Islet precursor cell (in vitro differentiated cells): ENCODE results near the gene RANBP9.

Experiments used
- DNase-seq: peaks from one replicate; pipeline ENCODE4 v3.0.0-alpha.2; 2018

RANBP9 gene

DNA sequence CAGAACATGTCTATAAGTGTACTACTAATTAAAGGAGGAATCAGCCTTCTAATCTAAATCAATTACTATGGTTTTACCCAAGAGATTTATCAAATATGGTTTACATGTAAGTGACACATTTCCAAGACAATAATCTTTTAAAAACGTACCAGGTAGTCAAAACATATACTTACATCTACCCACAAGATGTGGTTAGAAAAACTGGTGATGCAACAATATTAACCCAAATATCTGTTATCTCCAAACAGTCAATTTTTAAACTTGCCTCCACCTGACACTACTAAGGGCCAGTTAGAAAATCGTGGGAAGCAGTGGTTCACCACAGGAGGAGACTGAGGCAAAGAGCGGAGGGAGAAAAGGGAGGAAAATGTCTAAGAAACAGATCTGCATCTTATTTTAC, 68.5 kb downstream of the RANBP9 start:
- DNase-seq: no peak

DNA sequence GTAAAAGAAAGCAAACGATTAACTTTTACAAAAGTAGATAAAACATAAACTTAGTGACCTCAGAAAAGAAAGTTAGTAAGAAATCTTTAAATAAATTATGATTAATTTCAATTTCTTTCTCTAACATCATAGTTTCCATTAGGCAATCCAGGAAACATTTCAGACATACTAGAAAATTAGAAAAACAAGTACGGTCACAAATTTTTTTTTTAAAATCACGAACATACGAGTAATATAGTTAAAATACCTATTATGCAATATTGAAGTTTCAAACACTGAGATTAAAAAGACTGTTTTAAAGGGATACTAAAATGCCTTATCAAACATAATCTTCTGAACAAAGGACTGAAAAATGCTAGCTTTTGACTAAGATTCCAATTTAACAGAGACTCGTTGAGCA, 70.3 kb downstream of the RANBP9 start:
- DNase-seq: no peak

DNA sequence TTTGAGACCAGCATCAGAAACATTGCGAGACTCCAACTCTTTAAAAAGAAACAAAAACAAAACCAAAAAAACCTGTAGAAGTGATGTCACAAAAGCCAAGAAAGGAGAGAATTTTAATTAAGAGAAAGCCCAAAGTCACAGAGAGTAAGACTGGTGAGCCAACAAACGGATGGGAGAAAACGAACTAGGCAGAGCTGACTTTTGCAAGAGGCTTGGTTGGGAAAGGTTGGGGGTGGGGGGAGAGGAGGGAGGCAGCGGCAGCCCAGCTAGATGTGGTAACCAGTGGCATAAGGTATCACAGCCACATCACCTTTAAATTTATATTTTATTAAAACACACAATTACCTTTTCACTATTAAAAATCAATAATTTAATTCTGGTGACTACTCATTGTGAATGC, 73.0 kb downstream of the RANBP9 start:
- DNase-seq: no peak

GRCh38 chr6:13638014-13638413, 73.6 kb downstream of the RANBP9 start:
- DNase-seq: no peak

GRCh38 chr6:13635948-13636658, 75.5 kb downstream of the RANBP9 start:
- DNase-seq: no peak

DNA sequence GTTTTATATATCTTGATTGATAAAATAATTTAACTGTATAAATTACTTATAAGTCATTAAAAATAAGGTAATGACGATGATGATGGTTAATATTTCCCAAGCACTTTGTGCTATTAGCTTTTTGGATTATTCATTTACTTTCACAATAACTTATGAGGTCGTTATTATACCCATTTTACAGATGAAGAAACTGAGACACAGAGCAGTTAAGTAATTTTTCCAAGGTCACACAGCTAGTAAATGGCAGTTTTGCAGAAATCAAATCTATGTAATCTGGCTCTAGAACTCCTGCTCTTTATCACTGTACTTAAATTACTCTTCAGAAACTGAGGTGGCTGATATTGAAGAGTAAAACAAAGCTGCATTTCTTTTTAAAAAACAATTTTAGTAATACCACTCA, 78.3 kb downstream of the RANBP9 start:
- DNase-seq: no peak

DNA sequence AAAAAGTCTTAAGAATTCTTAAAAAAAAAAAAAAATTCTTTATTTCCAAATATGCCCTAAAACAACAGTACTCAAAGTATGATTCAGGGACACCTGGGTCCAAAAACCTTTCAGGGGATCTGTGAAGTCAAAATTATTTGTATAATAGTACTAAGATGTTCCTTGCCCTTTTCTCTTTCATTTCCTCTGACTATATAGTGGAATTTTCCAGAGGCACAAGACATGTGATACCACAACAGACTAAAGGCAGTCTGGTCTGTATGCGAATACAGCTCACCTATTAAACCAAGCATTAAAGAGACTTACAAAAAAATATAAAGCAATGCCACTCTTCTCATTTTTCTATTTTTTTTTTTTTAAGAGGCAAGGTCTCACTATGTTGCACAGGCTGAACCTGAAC, 81.1 kb downstream of the RANBP9 start:
- no peak for DNase-seq

DNA sequence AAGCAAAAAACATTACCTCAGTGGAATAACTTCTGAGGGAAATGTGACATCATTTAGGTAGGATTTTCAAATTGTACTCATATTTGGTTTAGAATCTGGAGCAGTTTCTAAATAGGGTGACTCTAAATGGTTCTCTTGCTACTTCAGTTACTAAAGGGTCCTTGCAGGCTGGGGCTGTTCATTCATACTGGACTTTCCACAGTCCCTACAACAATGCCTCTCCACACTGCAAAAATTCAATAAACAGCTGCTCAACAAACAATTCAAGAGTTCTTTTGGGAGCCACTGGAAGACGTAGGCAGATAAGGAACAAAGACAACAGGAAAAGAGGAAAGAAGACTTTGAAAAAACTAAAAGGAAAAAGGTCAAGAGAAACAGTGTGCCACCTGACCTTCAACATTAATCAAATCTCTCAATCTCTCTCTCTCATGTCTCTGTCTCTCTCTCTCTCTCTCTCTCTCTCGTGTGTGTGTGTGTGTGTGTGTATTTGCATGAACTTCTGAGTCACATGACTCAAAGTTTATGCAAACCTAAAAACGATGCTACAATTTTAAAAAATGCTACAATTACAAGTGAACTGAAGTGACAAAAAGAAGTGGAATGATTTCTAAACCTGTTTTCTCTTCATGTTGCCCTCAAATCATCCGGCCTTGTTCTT, 82.0 kb downstream of the RANBP9 start:
- DNase-seq: no peak

DNA sequence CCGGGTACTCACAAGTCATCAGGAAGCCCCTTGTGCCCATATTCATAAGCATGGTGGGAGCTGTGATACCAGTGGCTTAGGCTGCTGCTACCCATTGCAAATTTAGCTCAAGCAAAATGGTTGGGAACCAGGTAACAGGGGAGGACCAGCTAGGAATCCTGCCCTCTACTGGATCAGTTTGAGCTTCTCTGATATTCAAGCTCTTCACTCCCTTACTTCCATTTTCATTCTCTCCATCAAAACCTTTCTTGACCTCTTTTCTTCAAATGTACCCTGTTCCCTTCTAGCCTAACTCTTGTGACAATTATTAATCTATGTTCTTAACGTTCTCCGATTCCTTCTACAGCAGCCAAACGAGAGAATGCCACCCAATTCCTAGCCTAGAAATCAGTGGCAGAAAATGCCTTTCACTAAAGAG, 86.8 kb downstream of the RANBP9 start:
- no peak for DNase-seq

GRCh38 chr6:13617066-13617465, 94.6 kb downstream of the RANBP9 start:
- no peak for DNase-seq

DNA sequence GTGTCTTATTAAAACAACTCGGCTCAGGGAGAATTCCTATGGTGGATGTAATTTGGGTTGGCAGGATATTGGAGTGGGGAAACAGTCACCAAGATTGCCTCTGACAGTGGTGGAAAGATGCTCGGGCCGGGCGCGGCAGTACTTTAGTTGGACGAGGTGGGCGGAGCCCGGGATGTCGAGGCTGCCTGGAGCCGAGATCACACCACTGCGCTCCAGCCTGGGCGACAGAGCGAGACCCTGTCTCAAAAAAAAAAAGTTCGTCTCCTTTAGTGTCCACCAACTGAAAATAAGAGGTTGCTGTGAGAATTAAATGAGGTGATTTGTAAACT, 95.9 kb downstream of the RANBP9 start:
- DNase-seq: peak; percentile 67

DNA sequence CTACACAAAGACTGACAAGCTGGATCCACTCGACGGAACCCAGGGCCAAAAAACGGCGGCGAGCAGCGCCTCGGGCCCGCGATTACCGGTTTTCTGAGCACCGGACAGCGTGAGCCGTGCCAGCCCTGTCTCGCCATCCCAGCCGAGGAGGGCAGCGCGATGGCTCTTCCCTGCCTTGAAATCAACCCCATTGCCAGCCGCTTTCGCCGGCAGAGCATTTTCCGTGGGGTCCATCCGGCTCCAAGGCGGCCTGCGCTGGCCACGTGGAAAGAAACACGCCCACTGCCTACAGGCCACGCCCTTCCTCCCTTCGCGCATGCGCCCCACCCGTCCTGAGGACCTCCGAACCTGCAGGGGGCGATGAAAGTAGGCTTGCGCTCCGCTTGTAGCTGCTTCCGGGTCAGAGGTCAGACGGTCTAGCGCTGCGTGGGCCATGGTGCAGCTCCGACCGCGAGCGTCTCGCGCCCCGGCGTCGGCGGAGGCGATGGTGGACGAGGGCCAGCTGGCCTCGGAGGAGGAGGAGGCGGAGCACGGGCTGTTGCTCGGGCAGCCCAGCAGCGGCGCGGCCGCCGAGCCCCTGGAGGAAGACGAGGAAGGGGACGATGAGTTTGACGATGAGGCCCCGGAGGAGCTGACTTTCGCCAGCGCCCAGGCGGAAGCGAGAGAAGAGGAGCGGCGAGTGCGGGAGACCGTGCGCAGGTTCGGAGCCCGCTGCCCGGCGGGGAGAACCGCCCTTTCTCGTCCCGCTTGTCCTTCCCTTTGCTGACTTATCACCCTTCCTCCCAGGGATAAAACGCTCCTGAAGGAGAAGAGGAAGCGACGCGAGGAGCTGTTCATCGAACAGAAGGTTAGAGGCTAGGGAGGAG, 96.5 kb downstream of the RANBP9 start, which contains the start of gene NOL7:
Gene NOL7 (plus strand): TSS at position 410 of the 866 bp plus-strand sequence. CDS start 24 bp downstream, at position 434.
- peak; percentile 98 for DNase-seq

- DNase-seq: peak; percentile 81
Measured at GRCh38 chr6:13614126-13614925, 97.3 kb downstream of the RANBP9 start.

DNA sequence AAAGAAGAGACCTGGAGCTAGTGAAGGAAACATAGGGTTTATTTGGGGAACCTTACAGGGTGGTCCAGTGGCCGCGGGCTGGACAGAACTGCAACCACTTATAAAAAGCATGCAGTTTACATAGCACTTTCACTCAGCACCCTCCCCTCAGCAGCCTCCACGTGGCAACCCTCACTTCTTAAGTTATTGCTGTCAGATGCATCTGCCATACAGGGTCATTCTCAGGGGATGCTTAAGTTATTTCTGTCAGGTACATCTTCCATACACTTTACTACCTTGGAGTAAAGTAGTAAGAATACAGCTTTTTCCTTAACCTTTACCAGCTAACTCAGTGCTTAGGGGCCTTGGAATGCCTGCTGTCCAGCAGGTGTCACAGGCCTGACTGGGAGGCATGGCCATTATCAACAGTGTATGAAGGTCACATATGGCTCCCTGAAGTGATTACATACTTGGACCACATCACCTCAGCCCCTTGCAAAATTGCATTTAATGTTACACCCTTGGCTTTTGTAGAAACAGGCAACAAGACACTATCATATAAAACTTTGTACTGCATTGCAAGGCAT, 98.5 kb downstream of the RANBP9 start:
- DNase-seq: no peak

DNA sequence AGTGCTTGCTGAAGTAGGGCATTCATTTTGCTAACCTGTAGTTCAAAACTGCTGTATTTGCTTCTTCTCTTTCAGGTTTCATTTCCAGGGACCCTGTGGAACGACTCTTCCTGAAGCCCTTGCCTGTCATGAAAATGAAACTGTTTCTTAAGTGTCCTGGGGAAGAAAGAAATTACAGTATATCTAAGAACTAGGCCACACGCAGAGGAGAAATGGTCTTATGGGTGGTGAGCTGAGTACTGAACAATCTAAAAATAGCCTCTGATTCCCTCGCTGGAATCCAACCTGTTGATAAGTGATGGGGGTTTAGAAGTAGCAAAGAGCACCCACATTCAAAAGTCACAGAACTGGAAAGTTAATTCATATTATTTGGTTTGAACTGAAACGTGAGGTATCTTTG, 99.9 kb downstream of the RANBP9 start:
- no peak for DNase-seq

DNA sequence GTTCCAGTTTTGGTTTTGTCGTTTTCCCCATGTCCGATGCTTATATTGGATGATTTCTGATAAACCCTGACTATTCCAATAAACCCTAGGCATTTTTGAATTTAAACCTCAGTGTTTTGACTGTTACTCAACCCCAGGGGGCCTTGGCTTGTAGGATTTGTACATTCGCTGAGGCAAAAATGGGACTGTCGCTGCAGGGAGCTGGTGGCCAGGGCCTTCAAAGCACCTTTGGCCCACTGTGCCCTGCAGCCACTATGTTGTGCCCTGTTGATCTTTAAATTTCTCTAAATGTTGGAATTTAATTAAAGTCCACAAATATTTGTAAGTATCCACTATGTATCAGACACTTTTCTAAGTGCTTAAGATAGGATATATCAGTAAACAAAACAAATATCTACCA, 106.0 kb downstream of the RANBP9 start:
- no peak for DNase-seq

GRCh38 chr6:13604546-13605416, 106.9 kb downstream of the RANBP9 start:
- DNase-seq: no peak

DNA sequence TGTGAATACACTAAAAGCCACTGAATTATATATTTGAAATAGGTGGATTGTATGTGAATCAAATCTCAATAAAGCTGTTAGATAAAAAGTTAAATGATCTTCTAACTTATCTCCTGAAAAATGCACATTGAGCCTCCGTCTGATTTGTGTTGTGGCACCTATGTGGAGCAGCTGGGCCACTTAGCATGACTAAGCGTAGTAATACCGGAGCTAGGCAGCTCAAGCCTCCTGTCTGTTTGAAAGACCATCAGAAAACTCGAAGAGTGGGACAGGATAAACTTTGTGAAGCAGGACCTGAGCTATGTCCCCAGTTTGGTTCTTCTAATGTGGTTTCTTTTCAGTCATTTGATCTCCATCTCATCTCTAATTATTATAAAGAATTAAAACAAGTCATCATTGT, 107.5 kb downstream of the RANBP9 start:
- no peak for DNase-seq

DNA sequence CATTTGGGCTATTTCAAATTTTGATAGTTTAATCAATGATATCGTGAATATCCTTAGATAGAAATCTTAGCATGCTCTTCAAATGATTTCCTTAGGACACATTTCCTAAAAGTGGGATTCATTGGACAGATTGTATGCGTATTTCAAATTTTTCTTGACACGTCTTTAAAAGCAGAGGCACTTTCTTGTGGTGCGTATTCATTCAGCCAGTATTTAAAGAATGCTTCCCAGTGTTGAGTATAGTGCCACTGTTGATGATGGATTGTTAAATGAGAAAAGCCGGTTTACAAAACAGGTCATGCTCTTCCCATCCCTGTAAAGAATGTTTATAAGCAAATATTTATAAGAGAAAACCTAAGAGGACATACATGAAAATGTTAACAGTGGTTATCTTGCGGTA, 111.6 kb downstream of the RANBP9 start:
- DNase-seq: no peak

DNA sequence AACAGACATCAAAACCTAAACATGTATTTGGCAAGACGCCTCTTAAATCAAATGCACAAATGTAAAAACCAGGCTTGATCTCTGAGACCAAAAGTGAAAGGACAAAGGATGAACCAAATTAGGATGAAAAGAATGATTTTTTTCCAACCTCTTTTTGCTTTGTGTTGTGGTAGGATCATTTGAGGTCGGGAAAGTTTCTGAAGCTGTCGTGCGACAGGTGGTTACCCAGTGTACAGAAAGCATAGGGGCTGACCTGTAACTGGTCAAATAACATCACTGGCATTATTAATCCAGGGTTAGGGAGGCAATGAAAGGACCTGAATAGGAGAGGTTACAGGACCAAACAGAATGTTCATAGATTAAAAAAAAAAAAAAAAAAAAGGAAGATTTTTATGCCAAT, 114.6 kb downstream of the RANBP9 start:
- no peak for DNase-seq

GRCh38 chr6:13593720-13594119, 117.9 kb downstream of the RANBP9 start:
- DNase-seq: no peak

DNA sequence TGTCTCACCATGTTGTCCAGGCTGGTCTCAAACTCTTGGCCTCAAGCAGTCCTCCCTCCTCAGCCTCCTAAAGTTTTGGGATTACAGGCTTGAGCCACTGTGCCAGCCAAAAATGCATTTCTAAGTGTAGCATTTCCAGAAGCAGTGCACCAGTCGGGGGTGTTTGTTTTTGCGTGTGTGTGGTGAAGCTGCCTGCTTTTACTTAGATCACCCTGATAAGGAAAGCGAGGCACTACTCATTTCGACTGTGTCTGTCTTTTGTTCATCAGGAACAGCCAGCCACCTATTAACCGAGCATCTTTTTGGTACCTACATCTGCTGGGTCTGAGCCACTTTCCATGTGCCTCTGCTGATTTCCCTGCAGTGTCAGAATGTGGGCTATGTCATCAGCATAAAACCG, 118.5 kb downstream of the RANBP9 start:
- no peak for DNase-seq
